IMR-90 (cell line): ENCODE measurements around the gene C6orf120. TPM values are rescaled to one million over a fixed set of nuclear protein-coding genes. Genes with fewer than 3 reads are reported as not detected.

Source experiments
- ATAC-seq: fragments of 200-7000 bp; cut with Tn5 transposase; 2 replicates; pipeline ENCODE4 v1.9.1; 2020; ENCODE audit warnings: low read depth, mild to moderate bottlenecking, moderate library complexity
- BruUV-seq: library from RNA; stranded (reverse); fragments of 400-500 nt; replicated peaks from 2 replicates; lab custom pipeline; 2021; lab: Mats Ljungman, UMichigan
- CTCF ChIA-PET: fragments of 300-600 bp; formaldehyde crosslinking; extraction: SDS; loops from one replicate; lab custom pipeline; 2021; ENCODE audit warnings: antibody characterized with exemption; lab: Yijun Ruan, JAX
- POLR2A ChIA-PET: fragments of 300-600 bp; sonication (Branson Sonifier 250); formaldehyde crosslinking; loops from one replicate; lab custom pipeline; 2022; ENCODE audit warnings: antibody characterized with exemption; ENCODE audit not compliant: unreplicated experiment; lab: Charles Lee
- DNase-seq: peaks from one replicate; pipeline ENCODE4 v3.0.0; 2013
- H2AFZ ChIP-seq: replicated peaks from 2 replicates; pipeline ENCODE3; 2013; ENCODE audit warnings: low read length, mild to moderate bottlenecking; ENCODE audit not compliant: poor library complexity
- H2AK5ac ChIP-seq: 2 replicates; pipeline ENCODE4 v1.6.1; 2013; ENCODE audit warnings: low read depth, low read length, inconsistent platforms
- H2AK9ac ChIP-seq: replicated peaks from 2 replicates; pipeline ENCODE3; 2013; ENCODE audit warnings: mild to moderate bottlenecking, low read depth, low read length, moderate library complexity; ENCODE audit not compliant: poor library complexity
- H2BK120ac ChIP-seq: 2 replicates; pipeline ENCODE4 v1.6.1; 2013; ENCODE audit warnings: low read depth, low read length, inconsistent platforms
- H2BK15ac ChIP-seq: 3 replicates; pipeline ENCODE4 v1.6.1; 2013; ENCODE audit warnings: low read depth, low read length, inconsistent platforms
- H2BK20ac ChIP-seq: 2 replicates; pipeline ENCODE4 v1.6.1; 2013; ENCODE audit warnings: low read depth, mild to moderate bottlenecking, inconsistent platforms, low read length, moderate library complexity
- H2BK5ac ChIP-seq: 2 replicates; pipeline ENCODE4 v1.6.1; 2013; ENCODE audit warnings: mild to moderate bottlenecking, low read depth, low read length, inconsistent platforms; ENCODE audit not compliant: poor library complexity, severe bottlenecking
- H3K14ac ChIP-seq: replicated peaks from 2 replicates; pipeline ENCODE4 v1.6.1; 2013; ENCODE audit warnings: low read depth, low read length, inconsistent platforms
- H3K18ac ChIP-seq: 2 replicates; pipeline ENCODE4 v1.6.1; 2013; ENCODE audit warnings: low read depth, low read length, control low read depth
- H3K23ac ChIP-seq: 2 replicates; pipeline ENCODE4 v1.6.1; 2013; ENCODE audit warnings: low read depth, low read length, inconsistent platforms
- H3K27ac ChIP-seq: 2 replicates; pipeline ENCODE4 v1.5.1; 2013; ENCODE audit warnings: mild to moderate bottlenecking, control low read depth, low read length; ENCODE audit not compliant: insufficient read depth
- H3K27me3 ChIP-seq: 2 replicates; pipeline ENCODE4 v1.6.1; 2013; ENCODE audit warnings: low read length; ENCODE audit not compliant: control insufficient read depth, insufficient read depth
- H3K36me3 ChIP-seq: 2 replicates; pipeline ENCODE4 v1.6.1; 2013; ENCODE audit warnings: low read length, mixed read lengths; ENCODE audit not compliant: control insufficient read depth, insufficient read depth
- H3K4ac ChIP-seq: 2 replicates; pipeline ENCODE4 v1.6.1; 2013; ENCODE audit warnings: low read depth, low read length, inconsistent platforms
- H3K4me1 ChIP-seq: 2 replicates; pipeline ENCODE4 v1.6.1; 2013; ENCODE audit warnings: low read length, mixed read lengths; ENCODE audit not compliant: control insufficient read depth, insufficient read depth
- H3K4me2 ChIP-seq: 2 replicates; pipeline ENCODE4 v1.6.1; 2013; ENCODE audit warnings: low read depth, mild to moderate bottlenecking, control low read depth, low read length, moderate library complexity
- H3K4me3 ChIP-seq: 2 replicates; pipeline ENCODE4 v1.5.1; 2013; ENCODE audit warnings: low read depth, mild to moderate bottlenecking, control low read depth, low read length, moderate library complexity; ENCODE audit not compliant: insufficient read depth
- H3K56ac ChIP-seq: 2 replicates; pipeline ENCODE4 v1.6.1; 2013; ENCODE audit warnings: low read length, inconsistent platforms; ENCODE audit not compliant: insufficient read depth; ENCODE audit errors: extremely low read depth
- H3K79me1 ChIP-seq, 2 experiments: 2 replicates each; pipeline ENCODE4 v1.6.1; 2013; ENCODE audit warnings: low read length in 2 of 2, inconsistent platforms in 1 of 2, low read depth in 1 of 2
- H3K9ac ChIP-seq: 2 replicates; pipeline ENCODE4 v1.6.1; 2013; ENCODE audit warnings: low read depth, low read length, control low read depth
- H3K9me1 ChIP-seq: 2 replicates; pipeline ENCODE4 v1.6.1; 2013; ENCODE audit warnings: low read length, inconsistent platforms; ENCODE audit not compliant: insufficient read depth
- H3K9me3 ChIP-seq: 2 replicates; pipeline ENCODE4 v1.6.1; 2013; ENCODE audit warnings: low read length; ENCODE audit not compliant: control insufficient read depth, insufficient read depth
- H4K20me1 ChIP-seq: 2 replicates; pipeline ENCODE4 v1.6.1; 2013; ENCODE audit warnings: low read length, inconsistent platforms; ENCODE audit not compliant: insufficient read depth
- H4K5ac ChIP-seq: 2 replicates; pipeline ENCODE4 v1.6.1; 2013; ENCODE audit warnings: mild to moderate bottlenecking, low read depth, low read length, control low read depth
- H4K8ac ChIP-seq, 2 experiments: 2 replicates each; pipeline ENCODE4 v1.6.1; 2013; ENCODE audit warnings: low read depth in 2 of 2, low read length in 2 of 2, control low read depth in 1 of 2, inconsistent platforms in 1 of 2
- H4K91ac ChIP-seq: 2 replicates; pipeline ENCODE4 v1.6.1; 2013; ENCODE audit warnings: low read depth, low read length, inconsistent platforms; ENCODE audit not compliant: insufficient read depth
- BHLHE40 ChIP-seq: fragments of 150-350 bp; IDR thresholded peaks from 2 replicates; pipeline ENCODE4 v1.6.1; 2016; ENCODE audit warnings: mild to moderate bottlenecking, low read depth, low read length
- CHD1 ChIP-seq: IDR thresholded peaks from 2 replicates; pipeline ENCODE4 v1.6.1; 2012; ENCODE audit warnings: low read depth, low read length, improper control_type of control experiment
- CTCF ChIP-seq: conservative IDR thresholded peaks from 2 replicates; pipeline ENCODE4 v1.5.1; 2012; ENCODE audit warnings: mild to moderate bottlenecking, low read depth, low read length, improper control_type of control experiment
- ELK1 ChIP-seq: fragments of 150-350 bp; IDR thresholded peaks from 2 replicates; pipeline ENCODE4 v1.6.1; 2016; ENCODE audit warnings: low read depth, mild to moderate bottlenecking, low read length, moderate library complexity, borderline replicate concordance
- POLR2A ChIP-seq: IDR thresholded peaks from 2 replicates; pipeline ENCODE4 v1.6.1; 2012; ENCODE audit warnings: mild to moderate bottlenecking, low read depth, low read length
- SMC3 ChIP-seq: fragments of 150-350 bp; IDR thresholded peaks from 2 replicates; pipeline ENCODE4 v1.6.1; 2016; ENCODE audit warnings: low read depth, mild to moderate bottlenecking, antibody characterized with exemption, low read length, moderate library complexity
- WGBS, 2 experiments: methylation state at CpG; one replicate each; pipeline versions ENCODE4 v1.1.5 to v1.1.7; 2013; ENCODE audit warnings: missing lambda C conversion rate in 2 of 2; ENCODE audit not compliant: insufficient read length in 1 of 2; ENCODE audit errors: extremely low coverage in 2 of 2; 5-methylcytosine and 5-hydroxymethylcytosine counted together
- dilution Hi-C: fragments of 300-500 bp; cut with HindIII; formaldehyde crosslinking; loops from one replicate; pipeline ENCODE4 v1.14.3; 2018; ENCODE audit warnings: low sequenced_read_pairs; ENCODE audit not compliant: unreplicated experiment
- in situ Hi-C: fragments of 300-500 bp; cut with MboI; formaldehyde crosslinking; loops from 3 replicates; pipeline ENCODE4 v1.14.3; 2019; ENCODE audit warnings: low sequenced_read_pairs, inconsistent platforms, mixed read lengths
- intact Hi-C: fragments of 100-400 bp; cut with micrococcal nuclease; formaldehyde crosslinking; loops from 2 replicates; pipeline ENCODE4 v1.10.0; 2022
- polyA plus RNA-seq, 3 experiments: library from polyadenylated mRNA; depleted of rRNA; stranded (reverse); fragments of >200 nt; gene quantifications; 2 replicates each; pipeline ENCODE4 v1.2.3, GENCODE V29; 2012; ENCODE audit warnings: low replicate concordance in 1 of 3
- total RNA-seq: library from RNA; depleted of rRNA; stranded (reverse); fragments of >200 nt; gene quantifications from 2 replicates; pipeline ENCODE4 v1.2.3, GENCODE V29; 2012

Gene C6orf120
- total and polyA plus RNA-seq, 2 of the 4 experiments (the other 2 are of a cell fraction) = 21.4 to 26.7 TPM

GRCh38 chr6:169722362-169723199, 20.7 kb downstream of the C6orf120 start:
- intact Hi-C loops = loop anchor here (1.0 to 5.0 kb wide), 6 partner anchors 18 to 810 kb away; partner anchors contain the start of genes DYNLT2, ERMARD and FAM120B
- peak overlapping the region; percentile 97 for H3K4me2 ChIP-seq
- TF ChIP-seq ELK1 (no peak), BHLHE40 (no peak), CHD1 (0 out of 2 replicates have a peak, but pooled peaks have one; percentile 94), SMC3 (no peak), CTCF (no peak), POLR2A (peak; percentile 51; the same call in 1 of the 2 replicates)
- H4K20me1 ChIP-seq = peaks cover 13% of the 10 kb centered on the region
- H3K56ac ChIP-seq = peak overlapping the region; percentile 76; the same call in 1 of the 2 replicates
- H2BK15ac ChIP-seq = no peak overlapping the region
- peak overlapping the region in 1 of 2 experiments; percentile 6; a peak in 1 of 4 replicates for H4K8ac ChIP-seq
- H4K5ac ChIP-seq = no peak overlapping the region; the same call in 1 of the 2 replicates
- CTCF ChIA-PET = no interaction called here
- H3K9me3 ChIP-seq = no peaks in the 10 kb centered on the region
- H3K4ac ChIP-seq = peak overlapping the region; percentile 7
- in situ Hi-C loops = no loop called here
- H3K14ac ChIP-seq = peak overlapping the region; percentile 65
- H3K4me3 ChIP-seq = peak overlapping the region; percentile 93
- peaks cover 3% of the 10 kb centered on the region for H3K36me3 ChIP-seq
- no peaks in the 10 kb centered on the region for H3K27me3 ChIP-seq
- POLR2A ChIA-PET = no interaction called here
- H3K79me1 ChIP-seq = peaks cover 14 to 31% of the 10 kb centered on the region in 2 experiments
- WGBS, 2 experiments = 3% methylated on average over 13 of the region's 22 CpGs; no CpG with 5 or more reads in 1 of the 2 experiments
- peak overlapping the region; percentile 63 for H3K18ac ChIP-seq
- peak overlapping the region; percentile 80 for H2AFZ ChIP-seq
- BruUV-seq = TSS peak; percentile 54
- peak; percentile 88 for DNase-seq
- peaks cover 2% of the 10 kb centered on the region; the same call in 1 of the 2 replicates for H3K9me1 ChIP-seq
- peak overlapping the region; percentile 16; the same call in 1 of the 2 replicates for H2BK120ac ChIP-seq
- peaks cover 4% of the 10 kb centered on the region; the same call in 1 of the 2 replicates for H3K4me1 ChIP-seq
- peak overlapping the region; percentile 44 for H3K27ac ChIP-seq
- 0 out of 2 replicates have a peak, but pooled peaks have one; percentile 8 for ATAC-seq
- H3K23ac ChIP-seq = peak overlapping the region; percentile 83
- H2BK20ac ChIP-seq = no peak overlapping the region
- peak overlapping the region; percentile 74 for H2BK5ac ChIP-seq
- H4K91ac ChIP-seq = peak overlapping the region; percentile 44
- H3K9ac ChIP-seq = peak overlapping the region; percentile 59
- dilution Hi-C loops = no loop called here
- H2AK9ac ChIP-seq = no peak overlapping the region
- no peak overlapping the region for H2AK5ac ChIP-seq
